HG03066 (cell line): ENCODE measurements around the gene BLZF1.
A peak's percentile ranks its signal among the peaks of the same experiment; 100 is the strongest.
"Not testable (repeated sequence)": the region's sequence is repeated elsewhere in the genome, so short reads cannot be mapped to it uniquely, and the experiment has no call there.

Experiments used
- ATAC-seq: cut with Tn5 transposase; IDR thresholded peaks from one replicate; pipeline ENCODE4 v1.9.1; 2021; ENCODE audit warnings: low read depth; ENCODE audit not compliant: unreplicated experiment

BLZF1 gene

DNA sequence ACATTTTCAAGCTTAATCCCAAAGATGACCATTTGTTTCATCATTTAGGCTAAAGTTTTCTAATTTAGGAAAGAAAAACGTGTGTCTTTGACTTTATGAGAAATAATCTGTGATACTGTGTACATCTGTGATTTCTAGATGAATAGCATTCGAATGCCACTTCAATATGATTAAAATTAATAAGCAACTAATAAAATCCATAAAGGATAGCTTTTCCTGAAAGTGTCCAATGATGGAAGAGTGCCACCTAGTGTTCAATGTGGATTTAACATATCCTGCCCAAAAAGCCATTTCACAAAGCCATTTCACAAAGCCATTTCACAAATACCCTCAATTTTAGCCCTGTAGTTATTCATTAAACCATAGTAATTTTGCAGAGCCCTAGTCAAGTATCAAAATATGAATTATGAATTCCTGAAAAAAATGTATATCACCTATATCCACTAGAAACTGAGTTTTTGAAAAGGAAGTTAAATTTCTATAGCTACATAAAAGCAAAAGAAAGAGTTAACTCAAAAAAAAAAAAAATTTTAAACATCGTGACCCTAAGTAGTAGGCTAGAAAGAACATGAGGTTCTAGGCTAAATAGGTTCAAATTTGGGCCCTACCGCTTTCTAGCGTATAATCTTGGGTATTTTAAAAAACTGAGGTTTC is 19.5 kb upstream of the BLZF1 start:
- ATAC-seq: no peak

DNA sequence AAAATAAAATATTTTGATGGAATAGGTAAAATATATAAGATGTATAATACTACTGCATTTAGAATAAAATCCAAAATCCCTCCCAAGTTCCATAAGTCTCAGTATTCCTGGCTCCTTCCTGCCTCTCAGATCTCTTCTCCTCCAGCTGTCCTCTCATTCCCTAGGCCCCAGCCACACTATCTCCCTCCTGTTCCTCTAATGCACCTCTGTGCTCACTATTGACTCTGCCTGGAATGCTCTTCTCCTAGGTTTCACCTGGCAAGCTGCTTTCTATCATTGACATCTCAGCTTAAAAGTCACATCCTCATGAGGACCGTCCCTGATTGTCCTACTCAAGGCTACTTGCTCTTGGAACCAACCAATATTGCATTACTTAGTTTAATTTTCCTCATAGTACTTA is 7.6 kb upstream of the BLZF1 start:
- ATAC-seq: no peak

DNA sequence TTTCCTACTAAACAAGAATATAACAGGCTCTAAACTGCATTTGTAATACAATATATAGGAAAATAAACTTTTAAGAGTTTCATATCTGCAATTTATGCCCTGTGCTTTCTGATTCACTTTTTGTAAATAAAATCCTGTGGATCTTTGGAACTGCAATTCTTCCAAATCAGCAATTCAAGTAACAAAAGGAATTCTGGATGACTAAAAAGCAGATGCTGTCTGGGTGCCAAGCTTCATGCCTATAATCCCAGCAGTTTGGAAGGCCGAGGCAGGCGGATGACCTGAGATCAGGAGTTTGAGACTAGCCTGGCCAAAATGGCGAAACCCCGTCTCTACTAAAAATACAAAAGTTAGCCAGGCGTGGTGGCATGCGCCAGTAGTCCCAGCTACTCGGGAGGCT is 6.7 kb upstream of the BLZF1 start:
- ATAC-seq: no peak

DNA sequence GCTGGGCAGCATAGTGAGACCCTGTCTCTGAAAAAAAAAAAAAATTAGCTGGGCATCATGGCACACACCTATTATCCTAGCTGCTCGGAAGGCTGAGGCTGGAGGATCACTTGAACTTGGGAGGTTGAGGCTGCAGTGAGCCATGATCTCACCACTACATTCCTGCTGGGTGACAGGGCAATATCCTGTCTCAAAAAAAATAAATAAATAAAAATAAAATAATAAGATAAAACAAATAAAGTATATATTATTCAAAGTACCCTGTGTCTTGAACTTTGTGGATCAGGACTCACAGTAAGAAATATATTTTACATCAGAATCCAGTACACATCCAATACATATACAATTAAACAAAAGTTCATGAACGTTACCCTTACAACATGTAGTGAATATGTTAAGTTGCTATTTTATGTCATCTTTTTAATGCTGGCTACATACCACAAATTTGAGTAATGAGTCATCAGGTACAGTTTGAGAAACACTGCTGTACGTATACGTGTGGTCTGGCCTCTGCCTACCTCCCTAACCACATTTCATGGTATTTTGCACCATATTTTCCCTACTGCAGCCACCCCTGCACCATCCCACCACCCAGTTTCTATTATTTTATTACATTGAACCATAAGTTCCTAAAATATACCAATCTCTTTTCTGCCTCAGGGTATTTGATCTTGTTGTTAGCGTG is 4.8 kb upstream of the BLZF1 start:
- ATAC-seq: no peak

DNA sequence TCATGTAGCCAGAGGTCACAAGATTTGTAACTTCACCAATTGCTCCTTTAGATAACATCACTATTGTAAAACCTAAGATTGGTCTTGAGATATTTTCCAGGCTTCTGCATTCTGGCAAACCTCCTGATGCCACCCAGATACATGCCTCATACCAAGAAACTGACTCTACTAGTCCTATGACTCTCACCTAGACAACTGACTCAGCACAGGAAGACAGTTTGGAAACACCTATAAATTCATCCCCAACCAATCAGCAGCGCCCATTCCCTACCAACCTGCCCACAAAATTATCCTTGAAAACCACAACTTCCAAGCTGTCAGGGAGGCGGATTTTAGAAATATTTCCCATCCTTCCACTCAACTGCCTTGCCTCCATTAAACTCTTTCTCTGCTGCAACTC is 3.0 kb upstream of the BLZF1 start:
- ATAC-seq: no peak

DNA sequence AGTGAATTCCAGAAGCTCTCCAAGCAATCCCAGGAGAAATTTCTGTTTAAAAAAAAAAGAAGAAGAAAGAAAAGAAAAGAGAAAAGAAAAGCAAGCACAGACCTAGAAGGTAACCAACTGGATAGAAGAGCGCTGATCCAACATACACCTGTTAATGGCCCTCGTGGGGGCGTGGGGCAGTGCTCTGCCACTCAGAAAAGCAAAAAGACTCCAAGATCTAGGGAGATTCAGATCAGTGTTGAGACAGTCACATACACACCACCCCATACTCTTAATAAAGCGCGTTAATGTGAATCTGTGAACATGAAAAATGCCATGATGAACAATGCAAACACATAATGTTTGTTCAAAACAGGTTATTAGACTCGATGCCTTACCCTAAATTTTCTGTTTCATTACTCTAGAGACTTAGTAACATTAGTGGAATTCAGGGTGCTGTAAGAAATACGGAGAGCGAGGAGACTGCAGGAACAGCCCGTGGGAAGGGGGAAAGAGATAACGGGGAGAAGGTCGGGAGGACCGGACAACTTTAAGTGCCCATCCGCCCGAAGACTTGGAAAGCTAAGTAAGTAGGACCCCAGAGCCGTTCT is 804 bp upstream of the BLZF1 start:
- ATAC-seq: peak; percentile 1

DNA sequence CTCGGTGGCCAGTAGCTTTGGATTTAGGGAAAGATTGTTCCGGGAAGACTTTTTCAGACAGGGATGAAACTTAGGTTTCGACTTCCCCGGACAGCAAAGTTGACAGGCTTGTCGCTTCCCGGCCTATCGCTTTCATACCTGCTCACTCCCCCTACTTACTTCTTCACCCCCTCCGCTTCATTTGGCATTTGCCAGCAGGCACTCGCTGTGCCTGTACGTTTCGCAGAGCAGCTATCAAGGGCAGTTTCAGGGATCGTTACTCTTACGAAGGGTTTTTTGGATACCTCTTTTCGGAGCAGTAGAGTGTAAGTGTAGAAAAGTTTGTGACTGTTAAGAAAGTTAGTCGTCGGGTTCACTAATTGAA is 393 bp downstream of the BLZF1 start:
- ATAC-seq: peak; percentile 23

DNA sequence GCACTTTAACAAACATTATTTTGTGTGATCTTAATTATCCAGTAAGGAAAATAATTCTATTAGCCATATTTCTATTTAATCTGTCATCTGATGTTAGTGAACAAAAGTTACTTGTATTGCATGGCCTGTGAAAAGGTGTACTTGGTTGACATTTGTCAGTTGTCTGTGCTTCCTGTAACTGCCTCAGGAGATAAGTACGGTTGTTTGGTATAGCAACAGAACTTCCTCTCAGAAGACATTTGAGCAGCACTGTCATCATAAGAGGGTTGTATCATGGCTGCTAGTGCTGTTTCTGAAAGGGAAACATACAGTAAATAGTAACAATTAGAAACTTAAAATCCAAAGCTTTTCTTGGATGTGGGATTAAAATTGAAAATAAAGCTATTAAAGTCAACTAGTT is 3.4 kb downstream of the BLZF1 start:
- no peak for ATAC-seq

DNA sequence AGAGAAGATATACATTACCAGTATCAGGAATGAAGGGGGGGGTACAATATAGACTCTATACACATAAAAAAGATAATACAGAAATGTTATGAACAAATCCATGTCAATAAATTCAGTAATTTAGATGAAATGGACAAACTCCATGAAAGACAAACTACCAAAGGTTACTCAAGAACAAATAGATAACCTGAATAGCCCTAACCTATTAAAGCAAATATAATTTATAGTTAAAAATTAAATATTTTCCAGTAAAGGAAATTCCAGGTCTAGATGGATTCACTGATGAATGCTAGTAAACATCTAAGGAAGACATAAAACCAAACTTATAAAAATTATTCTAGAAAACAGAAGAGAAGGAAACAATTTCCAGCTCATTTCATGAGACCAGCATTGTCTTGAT is 13.2 kb downstream of the BLZF1 start:
- ATAC-seq: no peak

DNA sequence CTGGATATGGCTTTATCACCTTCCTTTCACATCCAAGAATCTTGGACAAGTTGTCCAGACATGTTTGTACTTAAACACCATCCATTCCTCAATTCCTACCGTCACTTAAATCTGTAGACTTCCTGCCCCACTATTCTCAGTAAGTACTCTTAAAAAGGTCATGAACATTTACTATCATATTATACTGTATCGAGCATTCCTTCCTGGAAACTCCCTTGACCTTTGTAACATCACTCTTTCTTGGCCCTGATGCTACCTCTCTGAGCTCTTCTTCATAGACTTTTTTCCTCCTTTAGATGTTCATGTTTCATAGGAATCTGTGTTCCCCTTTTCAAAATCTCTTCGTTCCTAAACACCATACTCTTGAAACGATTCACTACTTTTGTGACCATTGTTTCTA is 15.5 kb downstream of the BLZF1 start:
- no peak for ATAC-seq

DNA sequence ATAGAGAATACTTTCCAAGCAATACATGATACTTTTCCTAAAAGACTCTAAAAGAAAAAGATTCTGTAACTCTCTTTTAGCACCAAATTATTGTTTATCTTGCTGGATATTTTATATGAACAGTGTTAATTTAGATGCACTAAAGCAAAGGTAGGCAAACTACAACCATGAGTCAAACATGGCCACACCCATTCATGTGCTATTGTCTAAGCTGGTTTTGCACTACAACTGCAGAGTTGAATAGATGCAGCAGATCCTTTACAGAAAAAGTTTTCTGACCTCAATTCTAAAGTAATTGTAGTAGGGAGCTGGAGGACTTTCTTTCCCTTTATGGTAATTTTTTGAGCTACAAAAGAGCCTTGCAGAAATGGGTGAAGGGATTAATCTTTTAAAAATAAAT is 19.4 kb downstream of the BLZF1 start:
- no peak for ATAC-seq

DNA sequence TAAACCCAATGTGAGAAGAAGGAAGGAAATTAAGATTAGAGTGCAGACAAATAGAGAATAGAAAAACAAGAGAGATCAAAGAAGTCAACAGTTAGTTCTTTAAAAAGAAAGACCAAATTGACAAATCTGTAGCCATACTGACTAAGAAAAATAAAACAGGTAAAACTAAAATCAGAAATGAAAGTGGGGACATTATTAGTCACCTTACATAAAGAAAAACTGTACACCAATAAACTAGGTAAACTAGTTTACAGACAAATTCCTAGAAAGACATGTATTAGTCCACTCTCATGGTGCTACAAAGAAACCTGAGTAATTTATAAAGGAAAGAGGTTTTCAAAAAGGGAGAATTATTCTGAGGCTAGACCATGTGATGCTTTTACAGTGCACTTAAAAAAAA is 22.3 kb downstream of the BLZF1 start:
- ATAC-seq: no peak

DNA sequence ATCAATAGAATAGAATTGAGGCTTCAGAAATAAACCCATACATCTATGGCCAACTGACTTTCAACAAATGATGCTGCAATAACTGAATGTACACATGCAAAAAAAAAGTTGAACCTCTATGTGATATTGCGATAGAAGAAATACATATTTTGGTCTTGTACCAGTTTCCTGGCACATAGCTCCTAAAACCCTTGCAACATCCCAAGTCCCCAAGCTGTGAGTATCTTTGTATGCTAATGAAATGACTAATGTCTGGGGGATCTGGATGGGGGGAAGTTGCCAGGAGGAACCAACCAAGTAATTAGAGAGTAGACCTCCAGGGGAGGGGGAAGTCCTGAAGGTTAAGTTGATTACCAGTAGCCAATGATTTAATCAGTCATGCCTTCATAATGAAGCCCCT is 24.4 kb downstream of the BLZF1 start:
- no peak for ATAC-seq

DNA sequence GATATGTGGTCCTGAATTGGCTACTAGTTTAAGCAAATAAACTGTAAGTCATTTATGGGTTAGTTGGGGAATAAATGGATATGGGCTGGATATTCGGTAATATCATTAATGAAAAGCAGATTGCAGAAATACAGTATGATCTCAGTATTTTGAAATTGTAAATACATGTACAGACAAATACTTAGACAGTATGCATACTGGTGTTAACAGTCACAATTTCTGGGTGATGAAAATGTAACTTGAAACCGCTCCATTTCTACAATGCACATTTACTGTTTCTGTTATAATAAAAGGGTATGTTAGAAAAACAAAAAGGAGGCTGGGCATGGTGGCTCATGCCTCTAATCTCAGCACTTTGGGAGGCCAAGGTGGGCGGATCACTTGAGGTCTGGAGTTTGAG is 28.0 kb downstream of the BLZF1 start:
- ATAC-seq: no peak

DNA sequence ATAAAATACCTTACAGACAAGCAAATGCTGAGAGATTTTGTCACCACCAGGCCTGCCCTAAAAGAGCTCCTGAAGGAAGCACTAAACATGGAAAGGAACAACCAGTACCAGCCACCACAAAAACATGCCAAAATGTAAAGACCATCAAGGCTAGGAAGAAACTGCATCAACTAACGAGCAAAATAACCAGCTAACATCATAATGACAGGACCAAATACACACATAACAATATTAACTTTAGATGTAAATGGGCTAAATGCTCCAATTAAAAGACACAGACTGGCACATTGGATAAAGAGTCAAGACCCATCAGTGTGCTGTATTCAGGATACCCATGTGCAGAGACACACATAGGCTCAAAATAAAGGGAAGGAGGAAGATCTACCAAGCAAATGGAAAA is 34.6 kb downstream of the BLZF1 start:
- not testable (repeated sequence) for ATAC-seq

DNA sequence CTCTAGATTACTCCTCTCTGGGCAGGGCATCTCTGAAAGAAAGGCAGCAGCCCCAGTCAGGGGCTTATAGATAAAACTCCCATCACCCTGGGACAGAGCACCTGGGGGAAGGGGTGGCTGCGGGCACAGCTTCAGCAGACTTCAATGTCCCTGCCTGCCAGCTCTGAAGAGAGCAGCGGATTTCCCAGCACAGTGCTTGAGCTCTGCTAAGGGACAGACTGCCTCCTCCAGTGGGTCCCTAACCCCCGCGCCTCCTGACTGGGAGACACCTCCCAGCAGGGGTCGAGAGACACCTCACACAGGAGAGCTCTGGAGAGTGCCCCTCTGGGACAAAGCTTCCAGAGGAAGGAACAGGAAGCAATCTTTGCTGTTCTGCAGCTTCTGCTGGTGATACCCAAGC is 40.3 kb downstream of the BLZF1 start:
- ATAC-seq: not testable (repeated sequence)

DNA sequence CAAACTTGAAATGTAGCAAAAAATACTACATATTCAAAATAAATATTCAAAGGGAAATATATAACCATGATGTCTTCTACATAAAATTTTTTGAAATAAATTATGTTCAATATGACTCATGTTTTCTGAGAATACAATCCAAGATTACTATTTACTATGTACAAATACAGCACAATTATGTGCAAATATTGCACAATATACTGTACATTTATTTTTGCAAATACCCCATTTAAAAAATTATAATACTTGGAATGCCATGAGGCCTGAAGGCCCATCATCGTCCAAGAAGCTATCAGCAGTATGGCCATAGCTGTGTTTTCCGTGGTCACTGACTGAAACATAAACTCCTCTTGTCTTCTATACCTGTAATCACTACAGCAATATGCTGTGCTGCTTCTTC is 47.0 kb downstream of the BLZF1 start:
- ATAC-seq: no peak

DNA sequence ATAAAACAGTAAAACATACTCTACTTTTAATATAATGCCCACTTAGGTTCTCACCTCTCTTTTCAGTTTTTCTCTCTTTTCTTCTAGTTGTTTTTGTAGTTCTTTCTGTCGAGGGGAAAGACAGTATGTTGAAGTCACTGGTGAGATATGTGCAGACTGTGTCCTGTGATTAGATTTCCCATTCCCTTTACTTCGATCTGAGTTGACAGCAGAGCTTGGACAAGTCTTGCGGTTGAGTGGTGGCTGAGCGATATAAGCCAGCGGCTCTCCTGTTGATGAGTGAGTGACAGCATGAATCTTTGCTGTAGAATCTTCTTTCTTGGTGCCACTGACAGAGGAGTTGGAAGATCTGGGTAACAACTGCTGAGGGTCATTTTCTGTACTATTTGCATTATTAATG is 53.3 kb downstream of the BLZF1 start:
- no peak for ATAC-seq

DNA sequence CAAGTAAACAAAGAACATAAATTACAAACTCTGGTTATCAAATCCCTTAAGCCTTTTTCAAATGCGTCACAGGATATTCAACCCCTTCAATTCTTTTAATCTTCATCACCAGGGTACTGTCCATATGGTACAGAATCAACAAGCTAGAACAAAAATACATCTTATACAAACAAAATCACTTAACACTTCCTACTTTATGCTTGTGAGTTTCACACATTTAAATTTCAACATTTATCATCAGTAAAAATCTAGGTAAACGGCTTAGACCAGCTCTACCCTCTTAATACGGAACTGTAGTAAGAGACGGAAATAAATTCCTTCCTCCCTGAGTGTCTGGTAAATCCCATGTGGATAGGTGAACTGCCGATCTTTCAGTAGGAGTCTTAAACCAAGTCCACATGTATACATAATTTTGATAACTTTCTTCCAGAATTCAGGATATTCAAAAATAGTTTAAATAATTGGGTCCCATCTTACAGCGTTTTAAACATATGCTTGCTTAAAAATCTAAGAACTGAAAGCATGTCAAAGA is 58.2 kb downstream of the BLZF1 start:
- ATAC-seq: no peak

DNA sequence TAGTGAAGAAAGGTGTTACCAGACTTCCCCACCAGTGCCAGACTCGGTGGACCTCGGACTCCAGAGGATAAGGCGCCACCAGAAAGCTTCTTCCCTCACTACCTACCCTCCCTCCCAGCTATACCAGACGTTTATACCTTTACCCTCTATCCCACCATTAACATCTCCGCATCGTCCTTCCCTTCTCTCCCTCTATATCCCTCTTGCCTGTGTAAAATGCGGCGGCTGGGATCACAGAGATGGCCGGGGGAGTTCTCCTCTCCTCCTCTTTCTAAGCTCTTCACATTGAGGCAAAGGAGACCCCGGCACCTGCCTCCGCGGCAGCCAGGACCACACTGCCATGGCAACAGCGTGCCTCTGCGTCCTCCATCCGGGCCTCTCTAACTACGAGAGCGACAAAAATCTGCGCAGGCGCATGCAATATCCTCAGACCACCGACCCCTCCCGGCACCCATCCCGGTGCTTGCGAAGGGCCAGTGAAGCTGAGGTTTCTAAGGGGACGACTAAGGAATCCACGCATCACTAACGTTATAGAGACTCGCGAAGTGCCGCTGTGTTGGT is 59.2 kb downstream of the BLZF1 start, which contains the start of gene CCDC181:
CCDC181 (minus strand) TSS at position 394 of the 561 bp plus-strand sequence. CDS start 2,547 bp downstream, outside the sequence.
- ATAC-seq: no peak
